ENCODE results near the gene RADIL. TPM values are rescaled to one million over a fixed set of nuclear protein-coding genes. Genes with fewer than 3 reads are reported as not detected.

The RADIL gene
- total RNA-seq, 1 experiment from 2014 or later, result 5.0 TPM

- DNase-seq (ENCODE audit: low spot score), result no peak
Observed at GRCh38 chr7:4861673-4862072, 21.8 kb downstream of the RADIL start, which contains the start of gene PAPOLB. TSS of gene PAPOLB (minus strand) at chr7:4862030. CDS start at chr7:4861810, 220 bp downstream.

GRCh38 chr7:4861227-4861626 lies 22.3 kb downstream of the RADIL start:
- DNase-seq (ENCODE audit: low spot score), result no peak
- Histone ChIP-seq H3K27me3 (replicated peaks; ENCODE audit: insufficient read depth, low read depth, low read length, poor library complexity) (no peaks in the 10 kb centered on the region), H3K4me1 (ENCODE audit: insufficient read depth, low read length, poor library complexity, severe bottlenecking) (no peaks in the 10 kb centered on the region), H3K36me3 (ENCODE audit: insufficient read depth, low read length, poor library complexity, severe bottlenecking) (no peaks in the 10 kb centered on the region), H3K4me3 (ENCODE audit: low read depth, low read length, poor library complexity, severe bottlenecking) (no peak overlapping the region), H3K9me3 (ENCODE audit: low read depth, low read length, poor library complexity, severe bottlenecking) (no peaks in the 10 kb centered on the region), H3K27ac (ENCODE audit: low read depth, low read length, poor library complexity, severe bottlenecking) (no peak overlapping the region)
- ChIA-PET CTCF (no interaction called here), POLR2A (ENCODE audit: low non-redundant PET) (no interaction called here)
- BruUV-seq (replicated peaks), result no TSS peak
- intact Hi-C loops (cut with micrococcal nuclease; ENCODE audit: unreplicated experiment), result no loop called here
- no peak for TF ChIP-seq EZH2 (IDR thresholded peaks at IDR 0.05; ENCODE audit: borderline replicate concordance, low read depth, low read length, poor library complexity, severe bottlenecking)
- TF ChIP-seq, protein P1, sequence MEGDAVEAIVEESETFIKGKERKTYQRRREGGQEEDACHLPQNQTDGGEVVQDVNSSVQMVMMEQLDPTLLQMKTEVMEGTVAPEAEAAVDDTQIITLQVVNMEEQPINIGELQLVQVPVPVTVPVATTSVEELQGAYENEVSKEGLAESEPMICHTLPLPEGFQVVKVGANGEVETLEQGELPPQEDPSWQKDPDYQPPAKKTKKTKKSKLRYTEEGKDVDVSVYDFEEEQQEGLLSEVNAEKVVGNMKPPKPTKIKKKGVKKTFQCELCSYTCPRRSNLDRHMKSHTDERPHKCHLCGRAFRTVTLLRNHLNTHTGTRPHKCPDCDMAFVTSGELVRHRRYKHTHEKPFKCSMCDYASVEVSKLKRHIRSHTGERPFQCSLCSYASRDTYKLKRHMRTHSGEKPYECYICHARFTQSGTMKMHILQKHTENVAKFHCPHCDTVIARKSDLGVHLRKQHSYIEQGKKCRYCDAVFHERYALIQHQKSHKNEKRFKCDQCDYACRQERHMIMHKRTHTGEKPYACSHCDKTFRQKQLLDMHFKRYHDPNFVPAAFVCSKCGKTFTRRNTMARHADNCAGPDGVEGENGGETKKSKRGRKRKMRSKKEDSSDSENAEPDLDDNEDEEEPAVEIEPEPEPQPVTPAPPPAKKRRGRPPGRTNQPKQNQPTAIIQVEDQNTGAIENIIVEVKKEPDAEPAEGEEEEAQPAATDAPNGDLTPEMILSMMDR (conservative IDR thresholded peaks at IDR 0.05; ENCODE audit: low read depth, low read length), result no peak

More at GRCh38 chr7:4861673-4862072, 21.8 kb downstream of the RADIL start, which contains the start of gene PAPOLB:
- CTCF ChIA-PET, result no interaction called here
- TF ChIP-seq, protein P1 (conservative IDR thresholded peaks at IDR 0.05; ENCODE audit: low read depth, low read length), result no peak
- TF ChIP-seq EZH2 (IDR thresholded peaks at IDR 0.05; ENCODE audit: borderline replicate concordance, low read depth, low read length, poor library complexity, severe bottlenecking), result no peak
- Histone ChIP-seq H3K27ac (ENCODE audit: low read depth, low read length, poor library complexity, severe bottlenecking) (no peak within 1 kb of the TSS), H3K36me3 (ENCODE audit: insufficient read depth, low read length, poor library complexity, severe bottlenecking) (no peaks in the 10 kb centered on the region), H3K4me1 (ENCODE audit: insufficient read depth, low read length, poor library complexity, severe bottlenecking) (no peaks in the 10 kb centered on the region), H3K27me3 (replicated peaks; ENCODE audit: insufficient read depth, low read depth, low read length, poor library complexity) (no peaks in the 10 kb centered on the region), H3K4me3 (ENCODE audit: low read depth, low read length, poor library complexity, severe bottlenecking) (peak within 1 kb of the TSS; percentile 24), H3K9me3 (ENCODE audit: low read depth, low read length, poor library complexity, severe bottlenecking) (no peaks in the 10 kb centered on the region)
- no TSS peak for BruUV-seq (replicated peaks)
- intact Hi-C loops (cut with micrococcal nuclease; ENCODE audit: unreplicated experiment), result no loop called here
- POLR2A ChIA-PET (ENCODE audit: low non-redundant PET), result no interaction called here

- POLR2A ChIA-PET (ENCODE audit: low non-redundant PET), result no interaction called here
- no peaks in the 10 kb centered on the region for H3K4me1 ChIP-seq (ENCODE audit: insufficient read depth, low read length, poor library complexity, severe bottlenecking)
- TF ChIP-seq, protein P1 (conservative IDR thresholded peaks at IDR 0.05; ENCODE audit: low read depth, low read length), result no peak
- TF ChIP-seq EZH2 (IDR thresholded peaks at IDR 0.05; ENCODE audit: borderline replicate concordance, low read depth, low read length, poor library complexity, severe bottlenecking), result no peak
- CTCF ChIA-PET, result interaction anchor here (0.6 kb wide), 1 partner anchor 11 kb away, joined by 7 read pairs; no protein-coding TSS in a partner anchor
- H3K27ac ChIP-seq (ENCODE audit: low read depth, low read length, poor library complexity, severe bottlenecking), result no peak overlapping the region
- H3K9me3 ChIP-seq (ENCODE audit: low read depth, low read length, poor library complexity, severe bottlenecking), result no peaks in the 10 kb centered on the region
- no TSS peak for BruUV-seq (replicated peaks)
- intact Hi-C loops (cut with micrococcal nuclease; ENCODE audit: unreplicated experiment), result no loop called here
- no peak for DNase-seq (ENCODE audit: low spot score)
- no peaks in the 10 kb centered on the region for H3K36me3 ChIP-seq (ENCODE audit: insufficient read depth, low read length, poor library complexity, severe bottlenecking)
- H3K4me3 ChIP-seq (ENCODE audit: low read depth, low read length, poor library complexity, severe bottlenecking), result no peak overlapping the region
- H3K27me3 ChIP-seq (replicated peaks; ENCODE audit: insufficient read depth, low read depth, low read length, poor library complexity), result no peaks in the 10 kb centered on the region
Observed at GRCh38 chr7:4857189-4857588, 26.3 kb downstream of the RADIL start.
